Measurements from ENCODE around the gene RNF7.
"Not testable (repeated sequence)": the region's sequence is repeated elsewhere in the genome, so short reads cannot be mapped to it uniquely, and the experiment has no call there.

The RNF7 gene

DNA sequence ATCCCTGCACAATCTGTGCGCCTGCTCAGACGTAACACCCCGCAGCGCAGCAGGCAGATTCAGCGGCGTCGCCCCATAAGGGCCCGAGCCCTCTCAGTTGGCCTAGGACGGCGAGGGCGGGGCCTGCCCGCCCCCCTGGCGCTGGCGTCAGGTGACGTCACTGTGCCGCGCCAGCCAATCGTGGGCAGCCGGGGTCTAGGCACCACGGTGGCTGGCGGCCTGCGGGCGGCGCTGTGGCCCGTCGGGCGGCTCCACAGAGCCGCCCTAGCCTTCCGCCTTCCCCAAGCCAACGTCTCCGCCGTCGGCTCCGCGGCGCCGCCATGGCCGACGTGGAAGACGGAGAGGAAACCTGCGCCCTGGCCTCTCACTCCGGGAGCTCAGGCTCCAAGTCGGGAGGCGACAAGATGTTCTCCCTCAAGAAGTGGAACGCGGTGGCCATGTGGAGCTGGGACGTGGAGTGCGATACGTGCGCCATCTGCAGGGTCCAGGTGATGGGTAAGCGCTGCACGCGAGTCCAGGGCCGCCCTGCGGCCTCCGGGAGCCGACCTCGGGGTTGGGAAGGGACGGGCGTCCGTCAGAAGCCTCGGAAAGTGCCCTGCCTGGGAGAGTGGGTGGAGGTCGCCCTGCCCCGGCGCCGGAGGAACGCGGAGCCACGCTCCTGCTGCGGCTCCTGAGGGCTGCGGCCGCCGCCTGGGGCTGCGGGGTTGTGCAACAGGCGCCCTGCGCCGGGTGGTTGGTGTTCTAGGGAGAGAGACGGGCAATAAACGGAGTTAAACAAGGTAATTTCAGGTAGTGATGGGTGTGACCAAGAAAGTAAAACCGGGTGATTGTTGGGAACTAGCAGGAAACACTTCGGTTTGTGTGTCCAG lies at the start of gene RNF7:
Gene RNF7, plus strand, starts transcription at position 277 of the 869 bp plus-strand sequence. Its CDS starts 44 bp downstream, at position 321.
- DNase-seq = peak; percentile 96

DNA sequence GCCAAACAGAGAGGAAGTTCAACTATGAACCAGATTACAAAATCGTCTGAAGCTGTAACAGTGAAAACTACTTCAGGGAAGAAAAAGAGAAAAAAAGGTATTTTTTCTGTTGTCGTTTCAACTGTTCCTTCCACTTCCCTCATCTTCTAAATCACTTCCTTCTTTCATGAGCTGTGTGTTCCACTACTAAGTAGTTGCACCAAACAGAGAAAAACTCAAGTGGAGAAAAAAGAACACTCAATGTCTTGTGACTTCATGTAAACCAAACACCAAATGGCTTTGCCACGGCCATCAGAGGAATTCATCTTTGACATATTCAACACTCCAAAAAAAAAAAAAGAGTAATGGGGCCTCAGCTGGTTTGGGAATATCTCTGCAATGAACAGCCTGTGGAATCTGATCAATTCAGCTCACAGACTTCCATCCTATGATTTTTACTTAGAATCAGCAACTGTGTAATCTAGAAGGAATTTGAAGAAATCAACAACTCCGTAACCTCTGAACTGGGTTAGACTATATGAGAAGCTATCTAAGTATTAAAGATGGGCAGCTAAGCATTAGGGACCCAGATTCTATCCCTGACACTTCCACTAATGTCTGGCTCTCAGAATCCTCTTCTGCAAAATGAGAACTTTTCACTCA lies 47.5 kb upstream of the RNF7 start:
- DNase-seq = no peak

DNA sequence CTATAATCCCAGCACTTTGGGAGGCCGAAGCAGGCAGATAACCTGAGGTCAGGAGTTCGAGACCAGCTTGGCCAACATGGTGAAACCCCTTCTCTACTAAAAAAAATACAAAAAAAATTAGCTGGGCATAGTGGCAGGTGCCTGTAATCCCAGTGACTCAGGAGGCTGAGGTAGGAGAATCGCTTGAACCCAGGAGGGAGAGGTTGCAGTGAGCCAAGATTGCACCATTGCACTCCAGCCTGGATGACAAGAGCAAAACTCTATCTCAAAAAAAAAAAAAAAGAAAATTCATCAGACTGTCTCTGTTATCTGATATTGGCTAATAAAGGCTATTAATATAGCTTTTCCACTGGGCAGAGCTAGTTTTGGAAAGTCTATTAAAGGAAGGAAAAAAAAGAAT lies 46.6 kb upstream of the RNF7 start:
- not testable (repeated sequence) for DNase-seq

DNA sequence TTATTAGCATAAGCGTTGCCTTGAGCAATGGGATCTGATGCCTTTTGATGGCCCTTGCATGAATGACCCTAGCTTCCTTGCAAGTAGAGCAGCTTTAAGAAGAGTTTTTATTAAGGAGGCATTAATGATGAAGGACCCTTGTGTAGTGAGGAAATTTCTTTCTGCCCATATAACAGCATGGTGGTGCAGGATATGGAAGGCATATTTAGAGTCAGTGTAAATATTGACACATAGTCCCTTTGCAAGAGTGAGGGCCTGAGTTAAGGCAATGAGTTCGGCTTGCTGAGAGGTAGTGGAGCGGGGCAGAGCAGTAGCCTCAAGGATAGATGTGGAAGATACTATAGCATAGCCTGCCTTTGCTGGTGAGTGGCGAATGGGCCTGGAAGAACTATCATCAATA lies 45.1 kb upstream of the RNF7 start:
- not testable (repeated sequence) for DNase-seq

DNA sequence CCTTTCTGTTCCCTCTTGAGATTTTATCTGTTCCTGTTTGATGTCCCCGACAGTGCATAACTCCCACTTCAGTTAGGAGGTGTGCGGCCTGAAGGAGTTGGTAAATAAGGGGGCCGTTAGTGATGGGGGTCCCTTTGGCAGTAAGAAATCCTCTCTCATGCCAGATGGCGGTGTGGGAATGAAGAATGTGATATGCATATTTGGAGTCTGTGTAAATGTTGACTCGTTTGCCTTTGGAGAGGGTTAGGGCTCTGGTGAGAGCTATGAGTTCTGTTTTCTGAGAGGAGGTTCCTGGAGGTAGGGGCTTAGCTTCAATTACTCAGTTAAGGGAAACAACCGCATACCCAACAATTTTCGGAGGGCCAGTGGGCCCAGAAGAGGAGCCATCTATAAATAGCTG lies 38.8 kb upstream of the RNF7 start:
- no peak for DNase-seq

DNA sequence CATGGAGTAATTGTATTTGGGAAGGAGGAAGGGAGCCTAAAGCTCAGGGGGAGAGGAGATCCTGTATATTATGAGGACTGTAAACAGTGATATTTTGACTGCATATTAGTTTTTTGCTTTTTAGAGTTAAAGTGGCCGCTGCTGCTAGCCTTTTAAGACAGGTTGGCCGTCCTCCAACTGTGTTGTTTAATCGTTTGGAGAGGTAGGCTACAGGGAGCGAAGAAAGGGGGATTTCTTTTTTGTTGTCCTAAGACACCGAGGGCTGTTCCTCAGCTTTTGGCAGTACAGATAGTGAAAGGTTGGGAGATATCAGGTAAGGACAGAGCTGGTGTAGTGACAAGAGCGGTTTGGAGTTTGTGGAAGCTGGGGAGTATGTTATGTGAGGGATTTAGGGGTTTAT lies 38.2 kb upstream of the RNF7 start:
- no peak for DNase-seq

DNA sequence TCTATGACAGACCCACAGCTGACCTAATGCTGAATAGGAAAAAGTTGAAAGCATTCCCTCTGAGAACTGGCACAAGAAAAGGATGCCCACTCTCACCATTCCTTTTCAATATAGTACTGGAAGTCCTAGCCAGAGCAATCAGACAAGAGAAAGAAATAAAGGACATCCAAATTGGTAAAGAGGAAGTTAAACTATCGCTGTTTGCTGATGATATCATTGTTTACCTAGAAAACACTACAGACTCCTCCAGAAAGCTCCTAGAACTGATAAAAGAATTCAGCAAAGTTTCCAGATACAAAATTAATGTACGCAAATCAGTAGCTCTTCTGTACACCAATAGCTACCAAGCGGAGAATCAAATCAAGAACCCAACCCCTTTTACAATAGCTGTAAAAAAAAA lies 34.7 kb upstream of the RNF7 start:
- not testable (repeated sequence) for DNase-seq

DNA sequence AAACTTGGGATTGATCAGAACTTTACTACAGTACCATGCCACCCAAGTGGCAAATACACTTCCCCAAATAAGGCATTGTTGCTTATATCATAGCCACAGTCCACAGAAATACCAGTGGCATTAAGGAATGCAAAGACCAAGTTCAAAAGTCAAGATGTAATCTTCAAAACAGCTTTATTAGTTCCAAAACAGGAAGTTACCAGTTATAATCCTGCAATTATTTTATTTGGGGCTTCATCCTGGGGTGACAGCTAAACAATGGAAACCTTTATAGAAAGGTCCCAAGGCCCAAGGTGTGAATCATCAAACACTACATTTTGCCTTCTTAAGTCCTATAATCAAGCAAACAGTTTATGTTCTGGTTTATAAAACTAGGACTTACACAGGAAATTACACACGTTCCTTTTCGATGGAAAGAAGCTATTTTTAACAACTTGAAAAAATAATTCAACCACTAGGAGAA lies 30.3 kb upstream of the RNF7 start:
- DNase-seq = no peak

DNA sequence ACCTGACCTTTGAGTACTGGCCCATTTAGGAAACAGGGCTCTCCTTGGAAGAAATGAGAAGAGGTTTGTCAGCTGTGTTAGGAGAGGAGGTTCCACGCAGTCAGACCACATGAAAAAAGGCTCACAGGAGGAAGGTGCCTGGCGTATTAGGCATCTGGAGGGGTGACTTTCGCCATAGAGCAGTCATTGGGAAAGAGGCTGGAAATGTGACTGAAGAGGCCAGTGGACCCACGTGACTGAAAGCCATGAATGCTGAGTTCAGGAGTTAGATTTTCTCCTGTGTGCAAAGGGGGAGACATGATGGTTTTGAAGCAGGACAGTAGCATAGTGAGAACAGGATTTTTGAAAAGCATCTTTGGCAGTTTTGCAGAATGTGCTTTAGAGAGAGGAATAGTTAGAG lies 29.7 kb upstream of the RNF7 start:
- DNase-seq = no peak

DNA sequence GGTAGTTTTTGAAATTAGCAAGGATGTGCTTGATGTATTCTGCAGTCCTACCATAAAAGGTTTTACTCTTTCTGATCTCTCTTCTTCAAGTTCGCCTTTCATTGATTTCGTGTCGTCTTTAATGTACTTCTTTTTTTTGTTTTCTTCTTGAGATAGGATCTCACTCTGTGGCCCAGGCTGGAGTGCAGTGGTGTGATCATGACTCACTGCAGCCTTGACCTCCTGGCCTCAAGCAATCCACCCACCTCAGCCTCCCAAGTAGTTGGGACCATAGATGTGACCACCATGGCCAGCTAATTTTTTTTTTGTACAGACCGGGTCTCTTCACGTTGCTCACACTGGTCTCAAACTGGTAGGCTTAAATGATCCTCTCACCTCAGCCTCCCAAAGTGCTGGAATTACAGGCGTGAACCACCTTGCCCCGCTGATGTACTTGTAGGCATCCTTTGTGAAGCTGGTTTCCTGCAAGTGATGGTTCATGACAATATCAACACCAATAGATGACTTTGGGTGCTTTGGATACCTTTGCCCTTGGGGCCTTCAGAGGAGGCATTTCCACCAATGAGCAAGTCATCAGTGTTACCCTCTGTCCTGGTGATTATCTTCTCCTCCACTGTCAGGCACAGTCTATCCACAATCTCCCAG lies 28.9 kb upstream of the RNF7 start:
- DNase-seq = no peak

DNA sequence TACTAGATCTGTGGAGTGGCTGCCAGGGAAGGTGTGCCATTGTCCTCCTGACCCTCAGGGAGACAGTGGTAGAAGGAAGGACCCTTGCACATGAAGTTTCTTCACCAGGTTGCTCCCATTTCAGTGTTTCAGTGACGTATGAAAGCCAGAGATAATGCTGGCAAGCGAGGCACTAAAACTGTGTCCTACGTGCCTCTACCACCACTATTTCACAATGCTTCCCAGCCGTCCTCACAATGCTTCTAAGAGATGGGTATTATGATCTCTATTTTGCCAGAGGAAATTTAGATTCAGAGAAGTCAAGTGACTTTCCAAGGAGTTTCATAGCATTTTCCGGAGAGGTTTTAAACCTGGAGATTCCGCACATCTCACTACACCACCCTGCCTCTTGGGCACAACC lies 28.0 kb upstream of the RNF7 start:
- no peak for DNase-seq

DNA sequence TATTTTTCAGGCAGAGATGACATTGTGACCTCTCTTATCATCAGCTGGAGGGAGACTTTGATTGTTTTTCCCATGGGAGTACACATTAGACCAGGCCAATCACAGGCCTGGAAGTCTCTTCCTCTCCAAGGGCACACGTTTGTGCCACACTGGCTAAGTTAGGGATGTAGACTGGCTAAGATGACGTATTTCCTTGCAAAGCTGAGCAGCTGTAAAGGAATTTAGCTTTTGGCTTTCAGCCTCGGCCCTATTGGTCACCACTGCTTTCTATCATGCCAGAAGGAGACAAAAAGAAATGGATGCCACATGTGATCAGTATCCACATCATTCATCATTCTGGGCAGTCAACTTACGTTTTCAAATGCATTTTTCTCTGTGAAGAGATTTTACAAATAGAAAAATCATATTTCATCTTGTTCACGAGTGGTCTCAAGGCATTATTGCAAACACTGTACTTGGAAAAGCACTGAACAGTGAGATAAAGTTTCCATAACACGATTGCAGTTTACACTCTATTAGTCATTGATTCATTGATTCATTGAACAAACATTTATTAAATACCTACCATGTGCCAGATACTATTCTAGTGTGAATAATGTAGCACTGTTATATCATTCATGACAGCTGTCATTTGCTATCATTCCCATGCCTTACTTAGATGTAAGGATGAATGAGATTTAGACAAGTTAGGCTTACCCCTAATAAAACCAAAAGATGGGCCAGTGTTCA lies 27.0 kb upstream of the RNF7 start:
- no peak for DNase-seq

DNA sequence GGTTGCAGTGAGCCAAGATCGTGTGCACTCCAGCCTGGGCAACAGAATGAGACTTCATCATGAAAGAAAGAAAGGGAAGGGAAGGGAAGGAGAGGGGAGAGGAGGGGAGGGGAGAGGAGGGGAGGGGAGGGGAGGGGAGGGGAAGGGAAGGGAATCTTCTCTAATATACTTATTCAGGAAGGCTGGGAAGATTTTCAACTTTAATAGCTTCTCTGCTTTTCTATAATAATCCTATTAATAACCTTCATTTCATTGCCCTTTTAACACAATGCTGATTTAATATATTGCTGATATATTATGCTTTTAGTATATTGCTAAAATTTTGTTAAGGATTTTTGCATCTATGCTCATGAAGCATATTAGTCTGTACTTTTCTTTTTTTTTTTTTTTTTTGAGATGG lies 23.4 kb upstream of the RNF7 start:
- DNase-seq = no peak

DNA sequence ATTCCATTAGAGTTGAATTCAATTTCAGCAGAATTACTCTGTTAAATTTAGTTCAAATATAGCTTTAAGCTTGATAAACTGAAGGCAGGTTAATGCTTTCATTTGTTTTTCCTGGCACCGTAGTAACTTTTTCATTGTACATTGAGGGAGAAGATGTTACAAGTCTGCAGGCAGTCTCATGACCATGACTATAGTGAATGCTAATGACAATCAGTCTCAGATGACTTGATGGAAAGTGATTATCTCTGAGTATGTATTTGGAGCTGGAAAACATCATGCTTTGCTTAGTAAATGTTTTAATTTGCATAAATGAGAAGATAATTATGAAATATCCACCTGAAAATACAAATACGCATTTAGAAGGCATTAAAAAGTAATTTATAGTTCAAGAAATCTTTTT lies 16.0 kb upstream of the RNF7 start:
- DNase-seq = no peak

DNA sequence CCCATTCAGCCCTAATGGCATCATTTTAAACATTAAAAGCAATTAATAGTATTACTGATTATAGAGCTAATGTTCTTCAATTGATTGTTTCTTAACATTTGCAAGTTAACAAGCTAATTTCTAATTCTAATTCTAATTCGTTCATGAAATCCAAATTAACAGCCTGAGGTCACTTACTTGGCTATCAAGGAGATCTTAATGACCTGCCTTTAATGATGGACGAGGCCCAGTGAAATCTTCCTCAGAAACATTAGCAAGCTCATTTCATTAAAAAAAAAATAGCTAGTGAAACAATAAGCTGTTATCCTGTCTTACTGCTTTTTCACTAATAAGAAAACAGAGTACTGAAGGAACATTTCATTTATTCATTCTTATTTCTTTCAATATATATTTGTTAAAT lies 15.4 kb upstream of the RNF7 start:
- DNase-seq = no peak

DNA sequence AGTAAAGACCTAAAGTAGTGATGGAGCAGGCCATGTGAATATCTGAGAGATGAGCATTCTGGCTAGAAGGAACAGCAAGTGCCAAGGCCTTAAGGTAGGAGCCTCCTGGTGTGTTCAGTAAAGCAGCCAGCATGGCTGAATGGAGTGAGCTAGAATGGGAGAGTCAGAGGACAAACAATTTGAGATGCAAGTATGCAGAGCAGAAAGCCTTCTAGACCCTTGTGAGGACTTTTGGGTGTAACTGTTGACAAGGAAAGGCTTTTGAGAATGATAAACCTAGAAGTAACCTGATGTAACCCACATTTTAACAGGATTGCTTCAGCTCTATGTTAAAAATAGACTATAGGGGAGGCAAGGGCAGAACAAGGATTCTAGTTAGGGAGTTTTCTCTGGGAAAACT lies 14.8 kb upstream of the RNF7 start:
- DNase-seq = no peak

DNA sequence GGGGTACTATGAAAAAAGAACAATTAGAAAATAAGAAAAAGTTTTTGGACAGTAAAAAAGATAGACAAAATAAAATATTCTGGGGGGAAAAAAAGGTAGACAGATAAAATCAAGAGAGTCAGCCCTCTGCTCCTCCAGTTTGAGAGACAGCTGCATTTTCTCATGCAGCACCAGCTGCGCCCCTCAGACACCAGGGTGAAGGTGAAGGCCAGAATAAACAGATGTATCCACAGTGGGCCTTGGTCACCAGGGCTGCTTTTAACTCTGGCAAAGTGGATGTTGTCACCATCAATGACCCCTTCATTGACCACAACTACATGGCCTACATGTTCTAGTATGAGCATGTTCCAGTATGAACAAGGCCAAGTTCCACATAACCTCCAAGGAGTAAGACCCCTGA lies 13.9 kb upstream of the RNF7 start:
- no peak for DNase-seq

DNA sequence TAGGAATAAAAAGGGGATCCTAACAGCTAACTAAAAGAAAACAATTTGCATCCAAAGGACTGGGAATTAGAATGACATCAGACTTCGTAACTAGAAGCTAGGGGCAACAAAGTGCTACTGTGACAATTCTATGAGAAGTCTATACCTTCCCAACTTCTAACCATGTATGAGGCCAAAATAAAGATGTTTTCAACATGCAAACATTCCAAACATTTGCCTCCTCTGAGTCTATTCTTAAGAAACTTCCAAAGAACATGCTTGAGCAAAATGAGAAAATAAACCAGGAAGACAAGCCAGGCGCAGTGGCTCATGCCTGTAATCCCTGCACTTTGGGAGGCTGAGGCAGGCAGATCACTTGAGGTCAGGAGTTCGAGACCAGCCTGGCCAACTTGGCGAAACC lies 13.1 kb upstream of the RNF7 start:
- DNase-seq = no peak

DNA sequence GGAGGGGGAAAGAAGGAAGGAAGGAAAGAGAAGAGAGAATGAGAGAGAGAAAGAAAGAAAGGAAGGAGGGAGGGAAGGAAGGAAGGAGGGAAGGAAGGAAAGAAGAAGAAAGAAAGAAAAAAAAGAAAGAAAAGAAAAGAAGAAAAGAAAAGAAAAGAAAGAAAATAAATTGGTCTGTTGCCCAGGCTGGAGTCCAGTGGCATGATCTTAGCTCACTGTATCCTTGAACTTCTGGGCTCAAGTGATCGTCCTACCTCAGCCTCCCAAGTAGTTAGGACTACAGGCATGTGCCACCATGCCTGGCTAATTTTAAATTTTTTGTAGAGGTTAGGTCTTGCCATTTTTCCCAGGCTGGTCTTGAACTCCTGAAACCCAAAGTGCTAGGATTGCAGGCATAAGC lies 11.6 kb upstream of the RNF7 start:
- DNase-seq = no peak

DNA sequence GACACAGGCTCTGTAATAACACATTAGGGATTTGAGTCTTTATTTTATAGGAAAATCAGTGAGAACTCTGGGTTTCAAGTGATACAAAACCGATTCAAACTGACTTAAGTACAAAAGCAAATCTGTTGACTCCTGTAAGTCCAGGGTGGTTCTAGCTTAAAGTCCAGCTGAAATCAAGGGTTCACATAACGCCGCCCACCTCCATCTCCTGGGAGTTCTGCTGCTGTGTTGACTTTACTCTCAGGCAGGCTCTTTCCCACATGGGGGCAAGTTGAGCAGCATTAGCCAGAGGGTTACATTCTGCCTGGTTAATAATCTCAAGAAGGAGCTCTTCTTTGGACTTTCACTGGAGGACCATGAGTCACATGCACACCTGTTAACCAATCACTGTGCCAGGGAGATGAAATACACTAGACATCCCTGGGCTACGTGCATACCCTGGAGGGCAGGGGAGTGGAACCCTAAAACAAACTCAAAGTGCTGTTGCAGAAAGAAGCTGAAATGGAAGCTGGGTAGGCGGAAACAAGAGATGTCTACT lies 9.7 kb upstream of the RNF7 start:
- no peak for DNase-seq

DNA sequence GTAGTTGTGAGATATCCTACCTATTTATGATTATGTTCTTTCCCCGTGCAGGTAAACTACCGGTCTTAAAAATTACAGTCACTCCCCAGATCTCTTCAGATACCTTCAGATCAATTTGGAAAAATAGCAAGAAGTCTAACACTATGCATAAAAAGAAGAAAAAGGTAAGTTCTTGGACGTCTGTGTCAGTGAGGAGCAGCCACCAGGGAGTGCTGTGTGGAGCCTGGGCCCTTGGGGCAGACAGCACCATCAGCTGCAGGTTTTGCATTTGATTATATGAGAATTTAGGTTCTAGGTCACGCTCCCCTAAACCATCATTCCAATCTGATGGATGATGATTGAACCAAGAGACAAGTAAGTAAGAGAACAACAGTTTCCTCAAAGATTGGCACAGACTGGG lies 8.9 kb upstream of the RNF7 start:
- no peak for DNase-seq

DNA sequence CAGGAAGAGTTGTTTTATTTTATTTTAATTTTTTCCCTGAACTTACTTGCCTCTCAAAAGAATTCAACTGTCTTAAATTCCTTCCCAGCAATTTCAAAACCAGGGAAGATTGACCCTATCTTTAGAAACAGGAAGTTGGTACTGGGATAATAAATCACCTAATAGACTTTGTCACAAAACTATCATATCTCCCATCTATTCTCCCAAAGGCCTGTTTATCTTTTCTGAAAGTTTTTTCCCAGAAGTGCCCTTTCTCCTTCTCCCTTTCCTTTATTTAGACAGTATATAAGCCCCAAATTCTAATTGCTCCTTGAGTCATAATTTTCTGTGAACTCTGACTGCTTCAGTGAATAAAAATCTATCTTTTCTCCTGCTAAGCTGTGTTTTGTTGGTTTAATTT lies 2.9 kb upstream of the RNF7 start:
- DNase-seq = no peak
